NCI-H748 (cell line): Measurements from ENCODE around the gene ACTRT2.

Experiments
- DNase-seq: peaks from one replicate; lab custom pipeline; 2025; ENCODE audit not compliant: unreplicated experiment; lab: John Stamatoyannopoulos, UW

ACTRT2 gene

GRCh38 chr1:3052501-3052900 is 31.2 kb downstream of the ACTRT2 start:
- DNase-seq, result no peak

DNA sequence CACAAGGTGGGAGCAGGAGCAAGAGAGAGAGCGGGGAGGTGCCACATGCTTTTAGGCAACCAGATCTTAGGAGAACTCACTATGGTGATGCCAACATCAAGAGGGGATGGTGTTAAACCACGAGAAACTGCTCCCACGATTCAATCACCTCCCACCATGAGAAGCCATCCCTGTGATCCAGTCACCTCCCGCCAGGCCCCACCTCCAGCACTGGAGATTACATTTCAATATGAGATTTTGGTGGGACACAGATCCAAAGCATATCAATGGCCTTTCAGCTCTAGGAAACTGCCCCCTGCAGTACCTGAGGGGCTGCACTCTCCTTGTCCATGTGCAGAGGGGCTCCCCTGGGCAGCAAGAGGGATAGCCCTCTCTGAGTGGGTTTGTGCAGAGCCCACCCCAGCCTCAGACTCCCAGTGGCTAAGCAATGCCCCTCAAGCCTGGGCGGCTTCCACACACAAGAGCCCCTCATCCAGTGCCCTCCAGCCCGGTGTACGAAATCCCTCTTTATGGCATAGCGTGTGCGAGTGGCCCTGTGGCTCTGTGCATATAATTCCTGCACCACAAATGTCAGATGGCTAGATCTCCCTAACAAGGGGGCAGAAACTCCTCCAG is 32.2 kb downstream of the ACTRT2 start:
- no peak for DNase-seq

- no peak for DNase-seq
Observed at GRCh38 chr1:3053986-3054385, 32.7 kb downstream of the ACTRT2 start.

DNA sequence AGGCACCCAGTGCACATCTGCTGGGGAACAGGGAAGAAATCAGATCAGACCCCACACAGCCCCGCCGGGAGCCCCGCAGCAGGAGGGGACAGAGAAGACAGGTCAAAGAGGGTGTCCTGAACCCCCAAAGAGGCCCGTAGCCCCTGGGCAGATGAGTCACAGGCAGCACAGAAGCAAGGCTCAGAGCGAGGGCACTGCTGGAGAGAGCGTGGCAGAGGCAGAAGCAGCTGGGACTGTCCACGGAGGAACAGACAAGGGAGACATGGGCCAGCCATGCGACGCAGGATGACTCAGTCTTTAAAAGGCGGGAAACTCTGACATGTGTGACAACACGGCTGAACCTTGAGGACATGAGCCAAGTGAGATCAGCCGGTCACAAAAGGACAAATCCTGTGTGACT is 33.2 kb downstream of the ACTRT2 start:
- no peak for DNase-seq

DNA sequence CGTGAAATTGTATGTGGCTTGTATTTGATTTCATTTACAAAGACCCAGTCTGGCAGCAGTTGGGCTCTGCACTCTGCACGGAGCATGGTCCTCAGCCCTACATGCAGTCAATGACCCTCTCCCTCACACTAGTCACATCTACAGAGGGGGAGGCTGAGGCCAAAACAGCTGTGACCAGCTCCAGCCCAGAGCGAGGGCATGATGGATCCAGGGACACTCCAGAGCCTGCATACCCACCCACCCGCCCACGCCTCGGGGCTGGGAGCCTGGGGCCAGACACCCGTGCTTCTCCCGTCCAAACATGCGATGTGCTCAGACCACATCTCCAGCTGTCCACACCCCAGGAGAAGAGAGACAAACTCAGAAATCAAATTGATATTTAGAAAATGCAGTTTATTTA is 33.8 kb downstream of the ACTRT2 start:
- DNase-seq, result no peak

- no peak for DNase-seq
Observed at GRCh38 chr1:3056641-3057040, 35.4 kb downstream of the ACTRT2 start.

DNA sequence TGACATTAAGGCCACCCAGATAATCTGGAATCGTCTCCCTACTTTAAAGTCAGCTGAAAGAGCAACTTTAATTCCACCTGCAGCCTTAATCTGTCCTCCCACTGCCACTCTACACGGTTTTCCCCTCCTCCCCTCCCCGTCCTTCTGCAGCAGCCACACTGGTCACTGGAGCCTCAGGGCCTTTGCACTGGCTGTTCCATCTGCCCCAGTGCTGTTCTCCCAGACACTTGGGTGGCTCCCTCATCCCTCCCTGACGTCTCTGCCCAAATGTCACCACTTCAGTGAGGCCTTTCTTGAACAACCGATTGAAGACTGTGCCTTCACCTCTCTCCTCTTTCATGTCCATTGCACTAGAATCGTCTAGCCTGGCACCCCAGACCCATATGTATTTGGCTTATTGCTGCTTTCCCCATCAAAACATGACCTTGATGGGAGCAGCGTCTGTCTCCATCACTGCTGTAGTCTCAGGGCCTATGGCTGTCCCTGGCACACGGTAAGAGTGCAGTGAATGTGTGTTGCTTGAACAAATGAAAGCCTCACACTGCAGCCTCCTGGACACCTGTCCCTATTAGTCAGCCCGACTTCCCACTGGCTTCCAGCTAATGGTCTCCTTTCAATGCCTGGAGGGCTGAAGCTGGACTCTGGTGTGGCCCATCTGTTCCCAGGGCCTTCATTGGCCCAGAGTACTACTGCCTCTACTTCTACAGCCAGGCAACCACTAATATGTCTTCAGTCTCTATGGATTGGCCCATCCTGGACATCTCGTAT is 37.2 kb downstream of the ACTRT2 start:
- DNase-seq, result no peak

- no peak for DNase-seq
Observed at GRCh38 chr1:3060127-3060526, 38.9 kb downstream of the ACTRT2 start.

- DNase-seq, result no peak
Observed at GRCh38 chr1:3060601-3061551, 39.6 kb downstream of the ACTRT2 start.

DNA sequence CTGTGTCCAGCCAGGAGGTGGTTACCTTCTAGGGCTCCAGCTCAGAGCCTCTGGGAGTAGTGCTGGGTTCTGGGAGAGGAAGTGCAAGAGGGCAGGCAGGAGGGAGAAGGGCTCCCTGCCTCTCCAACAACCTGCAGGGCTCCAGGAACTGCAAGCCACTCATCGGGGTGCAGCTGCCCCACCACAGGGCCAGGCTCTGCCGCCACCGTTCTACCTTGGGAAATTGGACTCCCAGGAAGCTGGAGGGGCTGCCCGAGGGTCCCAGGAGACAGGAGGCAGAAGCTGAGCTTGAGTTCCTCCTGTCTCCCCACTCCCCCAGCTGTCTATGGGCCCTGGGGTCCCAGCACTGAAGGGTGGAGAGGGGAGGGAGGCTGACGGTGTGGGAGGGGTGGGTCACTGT is 40.3 kb downstream of the ACTRT2 start:
- no peak for DNase-seq

DNA sequence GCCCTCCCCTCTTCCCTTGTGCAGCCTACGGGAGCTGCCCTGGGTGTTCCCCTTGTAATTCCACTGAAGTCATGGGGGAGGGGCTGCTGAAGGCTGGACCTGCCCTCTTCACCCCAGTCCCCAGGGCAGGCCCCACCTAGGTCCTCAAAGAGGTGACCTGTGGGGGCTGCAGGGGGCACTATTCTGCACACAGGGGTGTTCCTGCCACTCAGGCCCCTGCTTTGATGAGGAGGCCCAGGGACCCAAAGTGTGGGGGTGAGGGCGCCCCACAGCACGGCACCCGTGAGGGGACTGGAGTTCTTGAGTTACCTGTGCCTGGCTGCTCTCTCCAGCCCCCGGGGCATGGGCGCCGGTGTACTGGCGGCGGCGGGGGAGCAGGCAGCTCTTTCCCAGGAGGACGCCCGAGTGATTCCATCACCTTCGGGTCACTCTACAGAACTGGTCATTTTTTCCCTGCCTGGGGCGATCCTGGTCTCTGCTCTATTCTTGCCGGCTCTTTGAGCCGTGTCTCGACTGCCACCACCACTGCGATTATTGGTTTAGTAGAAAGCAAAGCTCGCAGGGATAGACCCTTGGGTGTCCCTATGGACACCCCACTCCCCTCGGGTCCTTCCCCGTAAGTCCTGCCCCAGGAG is 40.8 kb downstream of the ACTRT2 start:
- no peak for DNase-seq

DNA sequence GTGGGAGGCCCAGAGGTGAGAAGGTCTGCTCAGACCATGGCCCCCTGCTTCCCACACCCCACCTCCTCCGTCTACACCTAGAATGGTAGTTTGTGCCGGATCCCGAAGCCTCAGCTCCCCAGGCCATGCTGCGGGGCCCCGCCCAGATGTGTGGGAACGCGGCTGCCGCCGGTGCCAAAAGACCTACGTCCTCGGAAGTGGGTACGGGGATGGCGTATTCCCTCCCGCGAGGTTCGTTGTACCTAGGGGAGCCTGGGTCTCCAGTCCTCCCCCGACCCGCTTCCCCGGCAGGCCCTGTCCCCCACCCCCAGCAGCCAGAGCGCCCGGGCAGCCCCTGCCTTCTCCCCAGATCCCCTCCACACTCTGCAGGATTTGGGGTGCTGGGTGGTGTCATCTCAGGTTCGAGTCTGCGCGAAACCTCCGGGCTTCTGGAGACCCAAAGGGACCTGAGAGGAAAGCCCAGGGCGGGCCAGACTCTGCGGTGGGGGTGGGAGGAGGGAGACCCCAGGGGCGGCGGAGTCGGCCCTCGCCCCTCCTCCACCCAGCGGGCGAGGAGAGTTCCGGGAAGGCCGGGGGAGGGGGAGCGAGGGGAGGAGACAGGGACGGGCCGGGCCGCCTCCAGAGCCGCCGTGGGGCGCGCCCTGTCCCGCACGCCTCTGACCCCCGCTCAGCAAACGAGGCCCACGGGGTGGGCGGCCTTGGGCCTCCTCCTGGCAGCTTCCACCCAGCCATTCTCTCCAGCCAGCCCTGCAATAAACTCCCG is 41.5 kb downstream of the ACTRT2 start:
- no peak for DNase-seq

DNA sequence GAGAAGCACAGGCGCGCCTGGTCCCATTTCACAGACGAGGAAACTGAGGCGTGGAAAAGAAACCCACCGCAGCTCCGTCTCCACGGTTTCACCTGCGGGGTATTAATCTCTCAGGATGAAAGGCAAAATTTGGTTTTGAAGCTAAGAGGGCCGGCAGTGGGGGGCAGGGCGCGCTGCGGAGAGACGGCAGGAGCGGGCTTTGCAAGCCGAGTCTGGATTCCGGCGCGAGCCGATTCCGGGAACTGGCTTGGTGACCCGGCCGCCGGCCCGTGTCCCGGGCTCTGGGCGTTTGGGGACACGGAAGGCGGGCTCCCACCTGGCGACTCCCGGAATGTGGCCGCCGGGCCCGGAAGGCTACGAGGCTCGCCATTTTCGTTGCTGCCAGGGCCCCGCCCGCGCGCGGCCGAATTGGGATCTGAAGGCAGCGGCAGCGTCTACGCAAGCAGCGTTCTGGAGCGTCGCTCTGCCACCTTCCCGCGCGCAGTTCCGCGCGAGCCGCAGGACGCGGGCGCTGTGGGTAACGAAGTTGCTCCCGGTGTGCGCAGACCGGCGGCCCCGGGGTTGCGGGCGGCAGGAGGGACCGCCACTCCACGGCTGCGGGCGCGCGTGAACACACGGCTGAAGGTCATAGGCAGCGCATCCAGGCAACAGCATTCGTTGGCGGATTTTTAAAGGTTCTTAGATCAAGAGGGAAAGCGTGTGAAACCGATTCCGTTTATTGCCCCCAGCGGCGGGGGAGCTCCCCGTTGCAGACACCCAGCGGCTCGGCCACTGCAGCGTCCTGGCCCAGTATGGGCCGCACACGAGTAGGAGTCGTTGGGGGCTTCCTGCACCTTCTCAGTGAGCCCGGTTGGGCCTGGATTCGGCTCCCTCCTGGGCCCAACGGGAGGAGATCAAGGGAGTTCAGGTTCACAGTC is 42.4 kb downstream of the ACTRT2 start:
- DNase-seq, result no peak

DNA sequence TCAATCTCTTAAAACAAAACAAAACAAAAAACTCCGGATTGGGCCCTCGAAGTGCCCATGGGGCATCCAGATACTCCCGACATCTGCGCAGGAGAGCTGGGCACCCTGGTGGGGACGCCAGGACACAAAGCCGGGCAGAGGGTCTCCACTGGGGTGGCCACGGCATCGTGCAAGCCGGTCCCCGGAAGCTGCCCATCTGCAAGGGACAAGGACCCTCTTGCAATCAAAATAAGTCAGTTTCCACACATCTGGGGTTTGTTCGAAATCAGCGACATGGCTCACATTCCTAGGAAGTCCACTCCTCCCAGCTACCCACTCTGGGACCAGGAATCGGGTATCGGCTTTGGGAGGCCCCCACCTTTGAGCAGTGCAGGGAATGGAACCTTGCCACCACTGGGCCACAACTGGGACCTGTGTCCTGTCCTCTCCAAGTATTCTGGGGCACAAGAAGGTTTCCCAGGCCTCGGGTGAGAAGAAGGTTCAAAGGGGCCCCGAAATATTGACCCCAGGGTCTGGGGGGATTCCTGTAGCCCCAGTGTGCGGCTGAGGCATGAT is 43.1 kb downstream of the ACTRT2 start:
- DNase-seq, result no peak

GRCh38 chr1:3064901-3065300 is 43.6 kb downstream of the ACTRT2 start:
- DNase-seq, result no peak

DNA sequence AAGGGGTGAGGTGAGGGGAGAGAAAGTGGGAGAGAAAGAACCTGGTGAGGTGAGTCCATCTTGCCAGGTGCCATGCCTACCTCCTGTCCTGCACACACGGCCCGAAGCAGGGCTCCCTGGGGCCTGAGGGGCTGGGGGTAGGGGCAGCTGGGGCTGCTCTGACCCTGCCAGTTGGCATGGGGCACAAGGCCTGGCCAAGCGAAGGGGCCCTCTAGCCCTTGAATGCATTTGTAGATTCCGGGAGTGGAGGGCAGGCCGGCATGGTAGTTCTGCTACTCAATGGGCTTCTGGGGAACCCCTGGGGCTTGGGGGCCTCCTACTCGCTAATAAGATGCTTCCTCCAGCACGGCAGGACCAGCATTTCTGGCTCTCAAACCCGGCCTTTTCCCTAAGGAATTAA is 44.1 kb downstream of the ACTRT2 start:
- no peak for DNase-seq

DNA sequence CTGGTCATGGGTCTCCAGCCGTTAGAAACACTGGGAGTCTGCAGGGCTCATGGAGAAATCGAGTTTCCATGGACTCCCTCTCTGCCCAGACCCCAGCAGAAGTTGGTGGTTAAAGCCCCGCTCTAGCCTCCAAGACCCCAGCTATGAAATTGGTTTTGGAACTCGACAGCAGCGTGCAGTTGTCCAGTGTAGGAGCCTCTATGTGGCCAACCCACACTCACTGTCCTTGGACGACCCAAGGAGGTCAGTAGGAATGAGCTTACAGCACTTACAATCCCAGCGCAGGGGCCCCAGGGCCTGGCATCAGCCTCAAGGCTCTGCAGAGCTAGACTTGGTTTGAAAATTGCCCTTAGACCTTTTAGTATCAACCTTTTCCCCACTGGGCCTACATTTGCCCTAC is 44.5 kb downstream of the ACTRT2 start:
- DNase-seq, result no peak

DNA sequence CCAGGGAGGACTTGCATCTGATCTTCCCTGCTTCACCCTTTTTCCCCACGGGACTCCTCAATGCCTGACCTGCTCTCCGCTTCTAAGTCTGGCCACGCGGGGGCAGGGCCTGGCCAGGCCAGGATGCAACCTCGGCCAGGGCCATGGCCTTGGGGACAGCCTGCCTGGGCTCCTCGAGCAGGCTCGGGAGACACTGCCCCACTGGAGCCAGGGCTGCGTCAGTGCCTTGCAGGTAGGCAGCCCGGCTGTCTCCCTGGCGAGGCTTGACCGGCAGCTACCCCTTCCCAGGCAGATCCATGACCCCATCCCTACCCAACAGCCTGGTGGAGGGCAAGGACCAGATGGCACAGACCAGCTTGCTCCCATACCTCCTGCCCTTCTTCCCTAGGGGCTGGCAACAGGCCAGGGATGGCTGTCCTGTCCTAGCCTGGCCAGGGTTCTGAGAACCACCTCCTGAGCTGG is 45.0 kb downstream of the ACTRT2 start:
- DNase-seq, result no peak

- no peak for DNase-seq
Observed at GRCh38 chr1:3066826-3067225, 45.6 kb downstream of the ACTRT2 start.
